A549 (cell line): ENCODE data around the gene PTPRG. TPM values are rescaled to one million over a fixed set of nuclear protein-coding genes. Genes with fewer than 3 reads are reported as not detected.

Experiments
- ATAC-seq, 2 experiments: fragments of 200-7000 bp in 1 of 2; fragments of >200 bp in 1 of 2; cut with Nextera tagmentation in 1 of 2; cut with Tn5 transposase in 1 of 2; 3 replicates each; pipeline versions ENCODE4 v1.8.0 to v1.9.1; 2018 to 2020; ENCODE audit warnings: mild to moderate bottlenecking in 1 of 2, moderate library complexity in 1 of 2
- CTCF ChIA-PET: fragments of 300-600 bp; sonication (Branson Sonifier 250); formaldehyde crosslinking; extraction: SDS; loops from one replicate; lab custom pipeline; 2021; ENCODE audit warnings: antibody characterized with exemption, inconsistent platforms; lab: Yijun Ruan, JAX
- POLR2A ChIA-PET: fragments of 350-600 bp; formaldehyde crosslinking; extraction: SDS; loops from one replicate; lab custom pipeline; 2021; ENCODE audit warnings: antibody characterized with exemption, inconsistent platforms; lab: Yijun Ruan, JAX
- DNase-seq, 2 experiments: peaks; one replicate each; pipeline versions ENCODE4 v3.0.0 to v3.0.0-alpha.2; 2011 to 2016; ENCODE audit warnings: low read depth in 1 of 2, low spot score in 1 of 2
- FAIRE-seq: peaks from 2 replicates; lab custom pipeline; 2011; peaks lifted over from hg19 to GRCh38; lab: Jason Lieb, UNC
- H3K27ac ChIP-seq, 2 experiments: fragments of >200 bp; sonication (Bioruptor Twin); formaldehyde crosslinking; 3 replicates each; pipeline ENCODE4 v1.5.1; 2016 to 2017
- H3K4me1 ChIP-seq: fragments of >200 bp; sonication (Bioruptor Twin); formaldehyde crosslinking; 3 replicates; pipeline ENCODE4 v1.6.1; 2016
- H3K4me2 ChIP-seq: fragments of >200 bp; sonication (Bioruptor Twin); formaldehyde crosslinking; 3 replicates; pipeline ENCODE4 v1.6.1; 2016
- H3K4me3 ChIP-seq: fragments of >200 bp; sonication (Bioruptor Twin); formaldehyde crosslinking; 3 replicates; pipeline ENCODE4 v1.5.1; 2016
- H3K9me3 ChIP-seq: fragments of >200 bp; sonication (Bioruptor Twin); formaldehyde crosslinking; 3 replicates; pipeline ENCODE4 v1.6.1; 2016
- BCL3 ChIP-seq: fragments of >200 bp; sonication (Bioruptor Twin); formaldehyde crosslinking; IDR thresholded peaks from 3 replicates; pipeline ENCODE4 v1.6.1; 2016
- BHLHE40 ChIP-seq: IDR thresholded peaks from 2 replicates; pipeline ENCODE4 v1.6.1; 2012; ENCODE audit warnings: low read depth, low read length, inconsistent platforms
- CTCF ChIP-seq: fragments of >200 bp; sonication (Bioruptor Twin); formaldehyde crosslinking; IDR thresholded peaks from 3 replicates; pipeline ENCODE4 v1.5.1; 2016
- EHF ChIP-seq: fragments of 250-450 bp; sonication (Bioruptor Pico); IDR thresholded peaks from 2 replicates; pipeline ENCODE4 v1.5.0; 2020; ENCODE audit warnings: mild to moderate bottlenecking
- EP300 ChIP-seq, 2 experiments: fragments of >200 bp; sonication (Bioruptor Twin); formaldehyde crosslinking; IDR thresholded peaks; 2 replicates in 1 of 2; 3 replicates in 1 of 2; pipeline ENCODE4 v1.6.1; 2016 to 2017
- FOSL2 ChIP-seq, 2 experiments: fragments of 450-650 bp in 1 of 2; fragments of >200 bp in 1 of 2; sonication (Bioruptor Twin) in 1 of 2; formaldehyde crosslinking; IDR thresholded peaks; 2 replicates each; pipeline versions ENCODE4 v1.5.0 to v1.6.1; 2016 to 2020; ENCODE audit warnings: mild to moderate bottlenecking in 1 of 2, moderate library complexity in 1 of 2
- HDAC2 ChIP-seq: fragments of 200-600 bp; sonication (generic); IDR thresholded peaks from 2 replicates; pipeline ENCODE4 v1.6.1; 2016
- HES2 ChIP-seq: fragments of >200 bp; sonication (Bioruptor Twin); formaldehyde crosslinking; IDR thresholded peaks from 2 replicates; pipeline ENCODE4 v1.6.1; 2016
- HEYL ChIP-seq: fragments of 250-450 bp; sonication (Bioruptor Pico); IDR thresholded peaks from 2 replicates; pipeline ENCODE4 v1.8.0; 2021; ENCODE audit warnings: mild to moderate bottlenecking, moderate library complexity
- HOXA7 ChIP-seq: fragments of 250-450 bp; sonication (Bioruptor Pico); IDR thresholded peaks from 2 replicates; pipeline ENCODE4 v1.5.0; 2020; ENCODE audit warnings: mild to moderate bottlenecking, moderate library complexity
- JUN ChIP-seq, 2 experiments: fragments of >200 bp; sonication (Bioruptor Twin); formaldehyde crosslinking; IDR thresholded peaks; 2 replicates in 1 of 2; 3 replicates in 1 of 2; pipeline ENCODE4 v1.6.1; 2016 to 2017
- MAX ChIP-seq: IDR thresholded peaks from 2 replicates; pipeline ENCODE4 v1.6.1; 2012
- PBX3 ChIP-seq: IDR thresholded peaks from 2 replicates; pipeline ENCODE4 v1.6.1; 2012
- PHF8 ChIP-seq: fragments of 200-600 bp; sonication (generic); IDR thresholded peaks from 2 replicates; pipeline ENCODE4 v1.6.1; 2016; ENCODE audit warnings: low read depth, mild to moderate bottlenecking, antibody characterized with exemption, moderate library complexity, borderline replicate concordance
- RAD21 ChIP-seq, 2 experiments: fragments of >200 bp in 1 of 2; sonication (Bioruptor Twin) in 1 of 2; formaldehyde crosslinking in 1 of 2; IDR thresholded peaks in 1 of 2; conservative IDR thresholded peaks in 1 of 2; 2 replicates in 1 of 2; 3 replicates in 1 of 2; pipeline ENCODE4 v1.6.1; 2012 to 2018; ENCODE audit warnings: inconsistent platforms in 1 of 2
- RARB ChIP-seq: fragments of 250-450 bp; sonication (Bioruptor Pico); IDR thresholded peaks from 2 replicates; pipeline ENCODE4 v1.8.0; 2021; ENCODE audit warnings: mild to moderate bottlenecking, moderate library complexity
- RCOR1 ChIP-seq: fragments of 150-350 bp; IDR thresholded peaks from 2 replicates; pipeline ENCODE4 v1.6.1; 2014; ENCODE audit warnings: antibody characterized with exemption, low read length, low read depth
- RFX5 ChIP-seq: fragments of 450-650 bp; IDR thresholded peaks from 2 replicates; pipeline ENCODE4 v1.7.1; 2014; ENCODE audit warnings: antibody characterized with exemption, mild to moderate bottlenecking, moderate library complexity
- RNF2 ChIP-seq: fragments of 200-600 bp; sonication (generic); IDR thresholded peaks from 2 replicates; pipeline ENCODE4 v1.6.1; 2016; ENCODE audit warnings: low read depth, mild to moderate bottlenecking, antibody characterized with exemption, moderate library complexity, borderline replicate concordance
- SMC3 ChIP-seq: fragments of >200 bp; sonication (Bioruptor Twin); formaldehyde crosslinking; IDR thresholded peaks from 3 replicates; pipeline ENCODE4 v1.6.1; 2018; ENCODE audit warnings: inconsistent platforms
- SREBF2 ChIP-seq: fragments of 450-650 bp; IDR thresholded peaks from 2 replicates; pipeline ENCODE4 v1.6.1; 2014; ENCODE audit warnings: mild to moderate bottlenecking, moderate library complexity
- TP53 ChIP-seq: fragments of 250-450 bp; sonication (Bioruptor Pico); IDR thresholded peaks from 2 replicates; pipeline ENCODE4 v1.5.0; 2021; ENCODE audit warnings: mild to moderate bottlenecking, moderate library complexity
- USF2 ChIP-seq: fragments of 450-650 bp; IDR thresholded peaks from 2 replicates; pipeline ENCODE4 v1.6.1; 2014; ENCODE audit warnings: antibody characterized with exemption
- ZNF302 ChIP-seq: fragments of 250-450 bp; sonication (Bioruptor Pico); IDR thresholded peaks from 2 replicates; pipeline ENCODE4 v1.9.0; 2021; ENCODE audit warnings: inconsistent platforms, mild to moderate bottlenecking, moderate library complexity
- WGBS: methylation state at CpG from one replicate; pipeline ENCODE4 v1.1.6; 2017; ENCODE audit errors: missing lambda C conversion rate; 5-methylcytosine and 5-hydroxymethylcytosine counted together
- polyA plus RNA-seq, 4 experiments: library from polyadenylated mRNA; depleted of rRNA in 3 of 4; stranded (reverse); fragments of >200 nt; fragmentation: RNase III in 1 of 4; extraction: RNeasy Plus Mini Kit Qiagen cat#74134 plus additional on column Dnase treatment in 1 of 4; gene quantifications; 2 replicates in 3 of 4; 3 replicates in 1 of 4; pipeline ENCODE4 v1.2.3, GENCODE V29; 2011 to 2017

Gene PTPRG
- polyA plus RNA-seq, 2 of the 4 experiments (the other 2 are of a cell fraction) = 4.5 to 4.8 TPM

- Histone ChIP-seq H3K27ac (no peak overlapping the region), H3K9me3 (no peaks in the 10 kb centered on the region), H3K4me3 (no peak overlapping the region), H3K4me1 (no peaks in the 10 kb centered on the region), H3K4me2 (no peak overlapping the region)
- ChIA-PET CTCF (no interaction called here), POLR2A (no interaction called here)
- TF ChIP-seq BHLHE40 (no peak), RCOR1 (no peak), JUN (IDR thresholded peaks at IDR 0.05) (no peak)
- FAIRE-seq = no peak
- no peak for DNase-seq
- ATAC-seq = no peak
- WGBS = 61% methylated on average over 8 of the region's 8 CpGs
These were observed 34.4 kb upstream of the PTPRG start for GRCh38 chr3:61527011-61527410.

- no peaks in the 10 kb centered on the region for H3K4me1 ChIP-seq
- ChIA-PET CTCF (interaction anchor here (1.0 to 1.7 kb wide), 7 partner anchors 10 to 650 kb away, joined by 3 to 5 read pairs (median 4); no protein-coding TSS in a partner anchor), POLR2A (no interaction called here)
- no peak for ATAC-seq
- 0% methylated on average over 1 of the region's 1 CpG for WGBS
- H3K4me3 ChIP-seq = no peak overlapping the region
- H3K9me3 ChIP-seq = no peaks in the 10 kb centered on the region
- DNase-seq = peak in 1 of 2 experiments; percentile 29
- no peak for TF ChIP-seq HOXA7
- no peak for TF ChIP-seq HES2
- TF ChIP-seq BCL3 = no peak
- TF ChIP-seq ZNF302 (CRISPR knock-in tag) = no peak
- no peak for TF ChIP-seq SREBF2
- TF ChIP-seq SMC3 = peak; percentile 46; the same call in 1 of the 3 replicates
- peak; percentile 17 to 28; a peak in 1 of 5 replicates for TF ChIP-seq RAD21 (conservative IDR thresholded peaks at IDR 0.05 in 1 of 2, IDR thresholded peaks at IDR 0.05 in 1 of 2)
- TF ChIP-seq TP53 = no peak
- no peak for TF ChIP-seq RNF2
- no peak for TF ChIP-seq HEYL (CRISPR knock-in tag)
- TF ChIP-seq RFX5 = no peak
- no peak for TF ChIP-seq PHF8
- TF ChIP-seq USF2 = no peak
- TF ChIP-seq CTCF = peak; percentile 36; the same call in 2 of the 3 replicates
- TF ChIP-seq EP300 (IDR thresholded peaks at IDR 0.05) = no peak
- no peak for TF ChIP-seq EHF (CRISPR knock-in tag)
- no peak for TF ChIP-seq PBX3
- no peak for TF ChIP-seq MAX
- TF ChIP-seq FOSL2 (IDR thresholded peaks at IDR 0.05) = no peak
- TF ChIP-seq FOSL2 (CRISPR knock-in tag; IDR thresholded peaks at IDR 0.05) = no peak
- TF ChIP-seq HDAC2 = no peak
- no peak for TF ChIP-seq RARB (CRISPR knock-in tag)
- FAIRE-seq = no peak
- H3K4me2 ChIP-seq = no peak overlapping the region
- H3K27ac ChIP-seq = no peak overlapping the region
These were observed 31.0 kb upstream of the PTPRG start for GRCh38 chr3:61530355-61530754.
